Activated CD4-positive, alpha-beta T cell treated with anti-CD3 and anti-CD28 coated beads, Interleukin-2, Interleukin-4, amounts not matched to agents 100 ng/mL and 50 ng/mL, durations not matched to agents 16 hours and 8 hours (primary cell): Measurements from ENCODE around the gene CLUH.

Experiments used
- DNase-seq: peaks from one replicate; pipeline ENCODE4 v3.0.0-alpha.2; 2020; ENCODE audit warnings: low spot score

CLUH gene

GRCh38 chr17:2721603-2722002 lies 10.0 kb upstream of the CLUH start:
- DNase-seq, result no peak

GRCh38 chr17:2719861-2720260 lies 8.3 kb upstream of the CLUH start:
- no peak for DNase-seq

- DNase-seq, result no peak
Measured at GRCh38 chr17:2718150-2718938, 6.8 kb upstream of the CLUH start.

- no peak for DNase-seq
Measured at GRCh38 chr17:2716649-2717048, 5.1 kb upstream of the CLUH start.

- DNase-seq, result no peak
Measured at GRCh38 chr17:2713881-2714280, 2.3 kb upstream of the CLUH start.

GRCh38 chr17:2712300-2713043 lies 908 bp upstream of the CLUH start:
- DNase-seq, result no peak

- no peak for DNase-seq
Measured at GRCh38 chr17:2710803-2711607, 559 bp downstream of the CLUH start.

- DNase-seq, result no peak
Measured at GRCh38 chr17:2710071-2710802, 1.3 kb downstream of the CLUH start.

- DNase-seq, result no peak
Measured at GRCh38 chr17:2709183-2709661, 2.3 kb downstream of the CLUH start.

- DNase-seq, result no peak
Measured at GRCh38 chr17:2708585-2709182, 2.9 kb downstream of the CLUH start.

- no peak for DNase-seq
Measured at GRCh38 chr17:2707721-2708584, 3.6 kb downstream of the CLUH start.

- no peak for DNase-seq
Measured at GRCh38 chr17:2706911-2707510, 4.6 kb downstream of the CLUH start.

- no peak for DNase-seq
Measured at GRCh38 chr17:2705888-2706795, 5.4 kb downstream of the CLUH start.

GRCh38 chr17:2705263-2705662 lies 6.3 kb downstream of the CLUH start:
- no peak for DNase-seq

- DNase-seq, result no peak
Measured at GRCh38 chr17:2704890-2705248, 6.7 kb downstream of the CLUH start.

GRCh38 chr17:2704031-2704889 lies 7.3 kb downstream of the CLUH start:
- no peak for DNase-seq

GRCh38 chr17:2703606-2704005 lies 8.0 kb downstream of the CLUH start:
- no peak for DNase-seq

GRCh38 chr17:2703181-2703580 lies 8.4 kb downstream of the CLUH start:
- no peak for DNase-seq
